GM23248 (cell line): ENCODE results near the gene FAM83D.

Experiments
- EZH2 ChIP-seq: fragments of 200-600 bp; sonication (generic); IDR thresholded peaks from 2 replicates; pipeline ENCODE4 v1.6.1; 2018; ENCODE audit warnings: antibody characterized with exemption, mild to moderate bottlenecking; ENCODE audit not compliant: insufficient read depth, poor library complexity, severe bottlenecking
- EZH2phosphoT487 ChIP-seq: fragments of 200-600 bp; sonication (generic); IDR thresholded peaks from 2 replicates; pipeline ENCODE4 v1.6.1; 2018; ENCODE audit warnings: antibody characterized with exemption, moderate library complexity, mild to moderate bottlenecking, low read depth; ENCODE audit not compliant: insufficient read depth

DNA sequence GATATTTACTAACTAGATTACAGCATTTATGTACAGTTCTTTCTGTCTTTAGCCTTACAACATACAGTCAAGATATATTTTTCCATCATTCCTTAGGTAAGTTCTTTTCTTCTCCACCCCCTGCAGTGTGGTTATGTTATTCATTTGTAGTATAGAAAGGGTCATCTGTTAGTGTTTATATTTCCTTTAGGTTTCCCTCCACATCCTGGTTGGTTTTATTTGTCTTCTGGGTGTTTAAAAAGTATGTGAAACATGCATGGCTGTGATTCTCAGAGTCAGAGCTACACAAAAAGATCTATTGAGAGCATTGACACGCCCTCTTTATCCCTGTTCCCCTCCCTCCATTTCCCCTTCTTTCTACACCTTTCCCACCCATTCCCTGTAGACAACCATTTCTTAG is 56.1 kb downstream of the FAM83D start:
- TF ChIP-seq EZH2 (no peak), EZH2phosphoT487 (no peak)
